ENCODE measurements around the gene NCAM1. TPM values are rescaled to one million over a fixed set of nuclear protein-coding genes. Genes with fewer than 3 reads are reported as not detected.

NCAM1 gene
- total and polyA plus RNA-seq, 9 of the 15 experiments (the other 6 are each of a cell fraction or from before 2014, with no cell fraction given), result 0.09 to 0.23 TPM; not detected in 7

DNA sequence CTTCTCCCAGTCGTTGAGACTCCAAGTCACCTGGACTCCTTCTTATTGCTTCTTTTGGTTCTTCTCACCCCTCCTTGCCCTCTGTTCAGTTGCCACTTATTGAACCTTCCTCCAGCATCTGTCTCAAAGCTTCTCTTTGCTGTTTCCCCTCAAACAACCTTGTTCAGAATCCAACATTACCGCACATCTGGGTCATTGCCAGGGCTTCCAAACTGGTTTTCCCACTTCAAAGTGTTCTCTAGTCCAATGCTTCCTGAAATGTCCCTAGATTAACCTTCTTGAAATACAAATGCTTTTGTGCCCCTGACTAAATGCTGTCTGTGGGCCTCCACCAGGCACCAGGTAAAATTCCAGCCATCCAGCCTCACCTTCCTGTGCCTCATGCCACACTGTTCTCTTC, 252.3 kb downstream of the NCAM1 start (continued):
- TF ChIP-seq, protein P1, sequence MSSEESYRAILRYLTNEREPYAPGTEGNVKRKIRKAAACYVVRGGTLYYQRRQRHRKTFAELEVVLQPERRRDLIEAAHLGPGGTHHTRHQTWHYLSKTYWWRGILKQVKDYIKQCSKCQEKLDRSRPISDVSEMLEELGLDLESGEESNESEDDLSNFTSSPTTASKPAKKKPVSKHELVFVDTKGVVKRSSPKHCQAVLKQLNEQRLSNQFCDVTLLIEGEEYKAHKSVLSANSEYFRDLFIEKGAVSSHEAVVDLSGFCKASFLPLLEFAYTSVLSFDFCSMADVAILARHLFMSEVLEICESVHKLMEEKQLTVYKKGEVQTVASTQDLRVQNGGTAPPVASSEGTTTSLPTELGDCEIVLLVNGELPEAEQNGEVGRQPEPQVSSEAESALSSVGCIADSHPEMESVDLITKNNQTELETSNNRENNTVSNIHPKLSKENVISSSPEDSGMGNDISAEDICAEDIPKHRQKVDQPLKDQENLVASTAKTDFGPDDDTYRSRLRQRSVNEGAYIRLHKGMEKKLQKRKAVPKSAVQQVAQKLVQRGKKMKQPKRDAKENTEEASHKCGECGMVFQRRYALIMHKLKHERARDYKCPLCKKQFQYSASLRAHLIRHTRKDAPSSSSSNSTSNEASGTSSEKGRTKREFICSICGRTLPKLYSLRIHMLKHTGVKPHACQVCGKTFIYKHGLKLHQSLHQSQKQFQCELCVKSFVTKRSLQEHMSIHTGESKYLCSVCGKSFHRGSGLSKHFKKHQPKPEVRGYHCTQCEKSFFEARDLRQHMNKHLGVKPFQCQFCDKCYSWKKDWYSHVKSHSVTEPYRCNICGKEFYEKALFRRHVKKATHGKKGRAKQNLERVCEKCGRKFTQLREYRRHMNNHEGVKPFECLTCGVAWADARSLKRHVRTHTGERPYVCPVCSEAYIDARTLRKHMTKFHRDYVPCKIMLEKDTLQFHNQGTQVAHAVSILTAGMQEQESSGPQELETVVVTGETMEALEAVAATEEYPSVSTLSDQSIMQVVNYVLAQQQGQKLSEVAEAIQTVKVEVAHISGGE (CRISPR knock-in tag; IDR thresholded peaks at IDR 0.05), result no peak
- TF ChIP-seq THRAP3 (IDR thresholded peaks at IDR 0.05; ENCODE audit: borderline replicate concordance), result no peak
- no peak for TF ChIP-seq ELF4 (CRISPR knock-in tag; IDR thresholded peaks at IDR 0.05)
- no peak for TF ChIP-seq YY1 (IDR thresholded peaks at IDR 0.05; ENCODE audit: borderline replicate concordance in 1 of 3, control insufficient read depth in 1 of 3, extremely low read depth in 1 of 3, insufficient read depth in 3 of 3, insufficient read length in 1 of 3, insufficient replicate concordance in 2 of 3, low read depth in 1 of 3, low read length in 2 of 3)
- no peak for TF ChIP-seq ZNF75A (CRISPR knock-in tag; IDR thresholded peaks at IDR 0.05)
- TF ChIP-seq ZBTB9 (CRISPR knock-in tag; IDR thresholded peaks at IDR 0.05), result no peak
- no peak for TF ChIP-seq PRPF4 (IDR thresholded peaks at IDR 0.05; ENCODE audit: insufficient read depth, low read depth, low read length, poor library complexity, severe bottlenecking)
- no peak for TF ChIP-seq FOXK2 (conservative IDR thresholded peaks at IDR 0.05 in 1 of 2, IDR thresholded peaks at IDR 0.05 in 1 of 2; ENCODE audit: low read depth in 2 of 2)
- TF ChIP-seq POLR2AphosphoS5 (IDR thresholded peaks at IDR 0.05; ENCODE audit: control insufficient read depth, insufficient read depth, low read depth, low read length), result no peak

Data from K562 (cell line).